HepG2 (cell line): Measurements from ENCODE around the gene ALPK3.

Experiments
- CTCF ChIP-seq: sonication (generic); formaldehyde crosslinking; IDR thresholded peaks from 2 replicates; pipeline ENCODE4 v1.5.0; 2020; ENCODE audit warnings: mild to moderate bottlenecking, missing genetic modification reagents, moderate library complexity
- EZH2 ChIP-seq: conservative IDR thresholded peaks from 2 replicates; pipeline ENCODE4 v1.6.1; 2012; ENCODE audit warnings: mild to moderate bottlenecking, low read depth, low read length, moderate library complexity
- FOSL2 ChIP-seq: sonication (generic); formaldehyde crosslinking; IDR thresholded peaks from 2 replicates; pipeline ENCODE4 v1.4.0; 2020; ENCODE audit warnings: missing genetic modification reagents
- FOXM1 ChIP-seq: sonication (generic); formaldehyde crosslinking; IDR thresholded peaks from 2 replicates; pipeline ENCODE4 v1.5.0; 2020; ENCODE audit warnings: missing genetic modification reagents
- HDAC1 ChIP-seq: sonication (generic); formaldehyde crosslinking; IDR thresholded peaks from 2 replicates; pipeline ENCODE4 v1.5.1; 2020; ENCODE audit warnings: mild to moderate bottlenecking, missing genetic modification reagents
- JUND ChIP-seq: sonication (generic); formaldehyde crosslinking; IDR thresholded peaks from 2 replicates; pipeline ENCODE4 v1.8.0; 2022; ENCODE audit warnings: mild to moderate bottlenecking, missing genetic modification reagents
- KLF15 ChIP-seq: sonication (generic); formaldehyde crosslinking; IDR thresholded peaks from 2 replicates; pipeline ENCODE4 v1.8.1; 2023; ENCODE audit warnings: borderline replicate concordance, mild to moderate bottlenecking, inconsistent platforms, missing genetic modification reagents, mixed read lengths
- NONO ChIP-seq, 2 experiments: fragments of 450-650 bp in 1 of 2; sonication (generic) in 1 of 2; formaldehyde crosslinking in 1 of 2; IDR thresholded peaks in 1 of 2; conservative IDR thresholded peaks in 1 of 2; 2 replicates each; pipeline versions ENCODE4 v1.6.1 to v1.8.0; 2017 to 2022; ENCODE audit warnings: mild to moderate bottlenecking in 1 of 2, missing genetic modification reagents in 1 of 2, moderate library complexity in 1 of 2
- RFX5 ChIP-seq: IDR thresholded peaks from 2 replicates; pipeline ENCODE4 v1.6.1; 2011; ENCODE audit warnings: low read depth, low read length, improper control_type of control experiment
- ZBTB8A ChIP-seq: sonication (generic); formaldehyde crosslinking; IDR thresholded peaks from 2 replicates; pipeline ENCODE4 v1.4.0; 2020; ENCODE audit warnings: mild to moderate bottlenecking, low read depth, missing genetic modification reagents, borderline replicate concordance
- ZNF577 ChIP-seq: sonication (generic); formaldehyde crosslinking; IDR thresholded peaks from 2 replicates; pipeline ENCODE4 v1.4.0; 2020; ENCODE audit warnings: mild to moderate bottlenecking, low read depth, missing genetic modification reagents, borderline replicate concordance

GRCh38 chr15:84893607-84894006 is 76.5 kb downstream of the ALPK3 start:
- TF ChIP-seq EZH2: no peak
- TF ChIP-seq ZNF577: no peak
- TF ChIP-seq ZBTB8A: no peak
- no peak for TF ChIP-seq HDAC1 (CRISPR knock-in tag)
- no peak for TF ChIP-seq KLF15 (CRISPR knock-in tag)
- no peak for TF ChIP-seq RFX5
- TF ChIP-seq NONO (IDR thresholded peaks at IDR 0.05): no peak
- TF ChIP-seq NONO (CRISPR knock-in tag; conservative IDR thresholded peaks at IDR 0.05): no peak
- no peak for TF ChIP-seq CTCF (CRISPR knock-in tag)
- no peak for TF ChIP-seq FOSL2 (CRISPR knock-in tag)
- no peak for TF ChIP-seq JUND (CRISPR knock-in tag)
- no peak for TF ChIP-seq FOXM1 (CRISPR knock-in tag)
